GM18870 (cell line): ENCODE results near the gene ZNF688.

Experiments used
- ATAC-seq: cut with Tn5 transposase; IDR thresholded peaks from one replicate; pipeline ENCODE4 v1.9.1; 2021; ENCODE audit warnings: moderate library complexity; ENCODE audit not compliant: unreplicated experiment

The ZNF688 gene

DNA sequence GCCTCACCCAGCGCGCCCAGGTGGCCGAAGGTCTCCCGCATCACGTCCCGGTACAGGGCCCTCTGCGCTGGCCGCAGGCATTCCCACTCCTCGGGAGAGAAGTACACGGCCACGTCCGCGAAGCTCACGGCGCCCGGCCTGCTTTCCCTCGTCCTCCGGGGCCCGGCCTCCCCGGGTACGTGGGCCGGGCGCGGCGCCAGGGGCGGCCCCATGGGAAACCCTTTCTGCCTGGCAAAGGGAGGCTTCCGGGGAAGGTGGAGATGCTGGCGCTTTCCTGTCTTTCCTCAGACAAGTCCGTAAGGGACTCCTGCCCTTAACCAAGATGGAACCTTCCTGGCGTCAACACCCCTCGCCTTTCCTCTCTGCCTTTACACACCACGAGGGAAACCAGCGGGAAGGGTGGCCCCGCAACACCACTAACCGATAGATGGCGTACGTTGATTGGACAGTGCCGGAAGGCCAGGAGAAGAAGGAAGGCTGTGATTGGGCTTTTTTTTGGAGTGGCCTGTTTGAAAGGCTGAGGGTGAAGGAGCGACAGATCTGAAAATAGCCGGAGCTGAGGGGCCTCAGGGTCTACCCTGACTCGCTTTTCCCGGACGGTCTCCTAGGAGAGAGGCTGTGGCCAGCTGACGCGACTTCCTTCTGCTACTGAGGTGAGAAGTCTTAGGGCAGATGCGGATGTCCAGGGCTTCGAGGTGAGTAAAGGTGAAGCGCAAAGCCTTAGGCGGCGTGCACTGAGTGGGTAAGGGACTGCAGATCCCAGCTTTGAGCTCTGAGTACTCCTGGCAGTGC, 14.1 kb upstream of the ZNF688 start, which contains the start of gene ZNF785:
Gene ZNF785, minus strand, starts transcription at position 298 of the 792 bp plus-strand sequence. Its CDS starts 86 bp downstream, at position 212.
- ATAC-seq = peak; percentile 89

DNA sequence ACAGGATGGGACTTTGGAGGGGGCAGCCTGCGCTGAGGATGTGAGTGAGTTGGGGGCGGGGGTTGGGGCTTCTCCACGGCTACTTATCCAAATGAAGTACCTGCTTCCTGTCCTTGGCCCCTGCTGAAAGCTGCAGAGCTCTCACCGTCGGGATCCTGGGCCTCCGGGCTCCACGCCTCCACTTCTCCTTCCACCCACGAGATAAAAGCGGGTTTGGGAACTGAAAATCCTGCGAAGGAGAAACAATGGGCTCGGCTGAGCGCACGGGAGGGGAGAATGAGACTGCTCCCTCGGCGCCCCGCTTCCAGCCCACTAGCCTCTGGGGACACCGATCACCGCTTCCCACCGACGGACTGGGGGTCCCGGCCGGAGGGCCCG, 13.5 kb upstream of the ZNF688 start:
- no peak for ATAC-seq

DNA sequence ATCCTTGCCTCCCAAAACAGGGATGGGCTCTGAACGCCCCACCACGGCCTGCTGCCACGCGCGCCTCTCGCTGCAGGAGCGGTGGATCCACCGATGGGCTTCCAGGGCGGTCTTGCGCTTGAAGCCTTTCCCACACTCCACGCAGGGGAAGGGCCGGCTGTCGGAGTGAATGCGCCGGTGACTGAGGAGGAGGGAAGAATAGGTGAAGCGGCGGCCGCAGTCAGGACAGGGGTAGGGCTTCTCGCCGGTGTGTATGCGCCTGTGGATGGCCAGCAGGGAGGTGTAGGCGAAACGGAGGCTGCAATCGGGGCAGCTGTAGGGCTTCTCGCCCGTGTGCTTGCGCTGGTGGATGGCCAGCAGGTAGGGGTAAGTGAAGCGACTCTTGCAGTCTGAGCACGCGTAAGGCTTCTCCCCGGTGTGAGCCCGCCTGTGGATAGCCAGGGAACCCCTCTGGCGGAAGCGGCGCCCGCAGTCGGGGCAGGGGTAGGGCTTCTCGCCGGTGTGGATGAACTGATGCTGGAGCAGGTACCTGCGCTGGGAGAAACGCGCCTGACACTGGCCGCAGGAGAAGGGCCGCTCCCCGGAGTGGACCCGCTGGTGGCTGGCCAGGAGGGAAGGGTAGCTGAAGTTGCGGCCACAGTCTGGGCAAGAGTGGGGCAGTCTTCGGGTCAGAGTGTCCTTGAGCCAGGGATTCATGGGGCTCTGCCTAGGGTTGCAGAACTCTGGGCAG, 11.3 kb upstream of the ZNF688 start:
- no peak for ATAC-seq

DNA sequence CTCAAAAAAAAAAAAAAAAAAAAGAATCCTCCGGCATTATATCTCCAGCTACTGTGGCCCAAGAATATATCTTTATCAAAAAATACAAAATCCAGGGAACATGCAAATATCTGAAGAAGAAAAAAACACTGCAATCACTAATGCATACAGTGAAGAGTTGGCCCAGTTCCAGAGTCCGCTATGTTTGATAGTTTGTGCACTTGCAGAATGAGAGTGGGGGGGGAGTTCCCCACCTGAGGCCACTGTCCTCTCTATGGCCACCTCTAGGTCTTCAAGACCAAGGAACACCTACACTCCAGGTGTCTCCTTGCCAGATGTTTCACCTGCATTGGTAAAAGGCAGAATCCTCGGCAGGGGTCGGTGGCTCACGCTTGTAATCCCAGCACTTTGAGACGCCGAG, 9.9 kb upstream of the ZNF688 start:
- no peak for ATAC-seq

DNA sequence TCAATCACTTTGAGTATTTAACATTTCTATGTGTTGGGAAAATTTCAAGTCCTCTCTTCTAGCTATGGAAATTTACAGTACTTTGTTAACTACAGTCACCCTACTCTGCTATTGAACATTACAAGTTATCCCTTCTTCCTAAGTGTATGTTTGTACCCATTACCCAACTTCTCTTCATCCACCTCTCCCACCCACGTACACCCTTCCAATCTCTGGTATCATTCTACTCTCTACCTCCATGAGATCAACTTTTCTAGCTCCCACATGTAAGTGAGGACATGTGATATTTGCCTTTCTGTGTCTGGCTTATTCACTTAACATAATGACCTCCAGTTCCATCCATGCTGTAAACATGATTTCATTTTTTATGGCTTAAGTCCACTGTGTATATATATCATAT, 3.2 kb upstream of the ZNF688 start:
- ATAC-seq = no peak

DNA sequence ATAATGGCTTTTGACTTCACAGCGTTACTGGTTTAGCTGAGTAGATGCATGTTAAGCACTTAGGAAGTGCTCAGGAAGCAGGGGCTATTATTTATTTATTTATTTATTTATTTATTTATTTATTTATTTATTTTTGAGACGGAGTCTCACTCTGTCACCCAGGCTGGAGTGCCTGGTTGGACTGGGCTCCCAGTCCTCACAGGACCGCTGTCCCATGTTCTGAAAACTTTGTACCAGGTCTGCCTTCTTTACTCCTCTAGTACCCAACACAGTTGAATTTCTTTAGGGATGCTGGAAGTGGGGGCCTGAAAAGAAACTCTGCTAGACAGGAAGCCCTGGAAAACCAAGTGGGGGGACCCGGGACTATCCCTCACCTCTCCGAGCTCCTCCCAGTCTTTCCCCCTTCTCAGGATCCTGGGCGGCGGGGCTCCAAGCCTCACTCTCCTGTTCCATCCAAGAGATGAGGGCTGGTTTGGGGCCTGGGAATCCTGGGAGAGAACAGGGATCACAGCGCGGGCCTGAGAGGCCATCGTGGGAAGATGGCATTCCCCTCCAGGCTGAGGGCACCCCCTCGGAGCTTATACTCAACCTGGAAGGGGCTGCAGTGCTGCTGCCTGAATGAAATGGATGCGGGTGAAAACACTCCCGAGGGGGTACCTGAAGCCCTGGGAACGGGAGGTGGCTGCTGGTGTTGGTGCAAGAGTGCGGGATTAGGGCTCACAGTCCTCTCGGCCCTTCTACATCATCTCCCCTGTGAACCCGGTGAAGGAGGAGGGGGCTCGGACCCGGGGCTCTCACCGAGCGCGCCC, 674 bp downstream of the ZNF688 start:
- no peak for ATAC-seq

DNA sequence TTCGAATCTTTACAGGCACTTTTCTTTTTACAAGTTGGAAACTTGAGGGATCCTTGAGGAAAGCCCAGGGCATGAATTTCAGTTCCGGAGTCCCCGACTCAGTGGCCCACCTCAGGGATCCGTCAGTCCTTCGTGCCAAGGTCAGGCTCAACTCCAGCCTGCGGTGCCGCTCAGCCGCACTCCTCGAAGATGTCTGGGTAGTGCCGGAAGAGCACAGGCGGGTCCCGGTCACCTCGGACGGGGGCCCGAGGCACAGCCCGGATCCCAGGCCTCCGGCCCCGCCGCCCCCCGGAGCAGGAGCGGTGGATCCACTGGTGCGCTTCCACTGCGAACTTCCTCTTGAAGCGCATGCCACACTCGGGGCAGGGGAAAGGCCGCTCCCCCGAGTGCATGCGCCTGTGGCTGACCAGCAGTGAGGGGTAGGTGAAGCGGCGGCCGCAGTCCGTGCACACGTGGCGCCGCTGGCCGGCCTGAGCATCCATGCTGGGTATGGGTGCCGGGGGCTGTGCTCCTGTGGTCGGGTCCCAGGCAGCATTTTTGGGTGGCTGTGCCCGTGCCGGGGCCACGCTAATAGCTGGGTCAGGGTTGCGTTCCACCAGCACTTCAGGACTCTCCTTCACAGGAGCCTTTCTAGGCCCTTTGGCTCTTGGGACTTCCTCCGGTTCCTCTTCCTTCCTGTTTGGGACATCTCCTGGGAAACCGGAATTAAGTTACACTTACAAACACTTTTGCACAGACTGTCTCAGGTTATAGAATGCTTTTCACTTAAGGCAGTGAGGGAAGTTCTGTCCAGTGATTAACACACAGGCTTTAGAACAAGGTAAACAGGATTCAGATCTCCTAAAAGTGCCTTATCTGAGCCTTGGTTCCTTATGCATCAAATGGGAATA, 1.5 kb downstream of the ZNF688 start:
- ATAC-seq = no peak

DNA sequence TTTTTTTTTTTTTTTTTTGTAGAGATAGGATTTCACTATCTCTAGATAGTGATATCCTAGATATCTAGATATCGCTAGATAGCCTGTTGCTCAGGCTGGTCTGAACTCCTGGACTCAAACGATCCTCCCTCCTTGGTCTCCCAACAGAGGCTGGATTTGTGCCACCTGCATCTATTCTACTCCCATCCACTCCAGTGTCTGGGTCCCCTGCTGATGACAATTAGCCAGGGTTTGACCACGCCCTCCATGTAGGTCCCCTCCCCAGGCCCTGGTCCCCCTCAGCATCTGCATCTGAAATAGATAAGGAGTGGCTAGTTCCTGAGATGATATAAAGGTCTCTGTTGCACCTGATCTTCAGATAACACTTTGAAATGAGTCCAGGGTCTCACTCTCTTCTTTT, 2.2 kb downstream of the ZNF688 start:
- ATAC-seq = no peak

DNA sequence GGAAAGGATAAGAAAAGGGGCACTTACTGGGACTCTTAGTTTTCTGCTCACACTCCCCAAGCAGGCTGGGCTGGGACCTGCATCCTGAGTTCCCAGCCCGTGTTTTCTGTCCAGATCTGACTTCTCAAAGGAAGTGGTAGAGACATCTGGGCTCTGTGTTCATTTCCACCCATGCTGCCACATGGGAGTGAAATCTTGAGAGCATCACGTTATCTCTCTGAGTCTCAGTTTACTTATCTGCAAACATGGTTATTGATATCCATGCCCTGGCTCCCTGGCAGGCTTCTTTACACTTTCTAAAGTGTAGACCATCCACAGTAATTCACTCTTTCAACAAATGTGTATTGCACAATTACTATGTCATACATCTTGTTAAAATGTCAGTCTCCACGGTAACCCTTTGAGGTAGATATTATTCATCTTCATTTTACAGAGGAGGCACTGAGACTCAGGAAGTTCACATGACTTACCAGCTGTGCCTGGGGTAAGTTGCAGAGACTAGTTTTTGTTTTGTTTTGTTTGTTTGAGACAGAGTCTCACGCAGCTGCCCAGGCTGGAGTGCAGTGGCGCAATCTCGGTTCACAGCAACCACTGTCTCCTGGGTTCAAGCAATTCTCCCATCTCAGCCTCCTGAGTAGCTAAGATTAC, 3.4 kb downstream of the ZNF688 start:
- ATAC-seq = peak; percentile 51

DNA sequence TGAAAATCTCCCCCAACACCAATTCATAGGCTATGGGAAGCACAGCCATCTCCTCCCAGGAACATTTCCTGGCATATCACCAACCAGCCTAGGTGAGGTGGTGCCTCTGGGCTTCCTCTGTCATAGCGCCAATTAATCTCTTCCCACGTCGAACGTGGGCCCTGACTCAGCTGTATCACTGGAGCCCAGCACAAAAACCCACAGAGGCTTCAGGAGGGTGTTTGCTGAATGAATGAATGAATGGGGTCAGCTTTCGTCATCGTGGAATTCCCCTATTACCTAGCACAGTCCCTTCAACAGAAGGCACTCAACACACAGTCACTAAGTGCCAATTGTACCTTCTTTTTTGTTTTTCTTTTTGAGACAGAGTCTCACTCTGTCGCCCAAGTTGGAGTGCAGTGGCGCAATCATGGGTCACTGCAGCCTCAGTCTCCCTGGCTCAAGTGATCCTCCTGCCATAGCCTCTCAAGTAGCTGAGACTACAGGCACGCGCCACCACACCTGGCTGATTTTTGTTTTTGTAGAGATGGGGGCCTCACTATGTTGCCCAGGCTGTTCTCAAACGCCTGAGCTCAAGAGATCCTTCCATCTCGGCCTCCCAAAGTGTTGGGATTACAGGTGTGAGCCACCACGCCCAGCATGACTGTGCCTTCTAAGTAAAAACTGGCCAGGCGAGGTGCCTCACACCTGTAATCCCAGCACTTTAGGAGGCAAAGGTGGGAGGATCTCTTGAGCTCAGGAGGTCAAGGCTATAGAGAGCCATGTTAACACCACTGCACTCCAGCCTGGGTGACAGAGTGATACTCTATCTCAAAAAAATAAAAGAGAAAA, 4.1 kb downstream of the ZNF688 start:
- ATAC-seq = no peak

DNA sequence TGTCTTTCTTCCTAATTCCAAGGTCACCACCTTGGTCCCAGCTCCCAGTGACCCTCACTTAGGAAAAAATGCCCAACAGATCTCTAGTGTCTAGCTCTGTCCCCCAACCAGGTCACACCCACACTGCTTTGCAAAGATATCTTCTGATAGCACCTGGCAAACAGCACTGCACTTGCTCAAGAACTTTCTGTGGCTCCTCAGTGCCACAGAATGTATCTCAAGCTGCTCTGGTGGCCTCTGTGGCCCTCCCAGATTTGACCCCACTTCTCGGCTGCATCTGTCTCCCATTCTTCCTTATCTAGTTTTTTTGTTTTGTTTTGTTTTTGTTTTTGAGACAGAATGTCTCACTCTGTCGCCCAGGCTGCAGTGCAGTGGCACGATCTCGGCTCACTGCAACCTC, 5.0 kb downstream of the ZNF688 start:
- ATAC-seq = no peak

DNA sequence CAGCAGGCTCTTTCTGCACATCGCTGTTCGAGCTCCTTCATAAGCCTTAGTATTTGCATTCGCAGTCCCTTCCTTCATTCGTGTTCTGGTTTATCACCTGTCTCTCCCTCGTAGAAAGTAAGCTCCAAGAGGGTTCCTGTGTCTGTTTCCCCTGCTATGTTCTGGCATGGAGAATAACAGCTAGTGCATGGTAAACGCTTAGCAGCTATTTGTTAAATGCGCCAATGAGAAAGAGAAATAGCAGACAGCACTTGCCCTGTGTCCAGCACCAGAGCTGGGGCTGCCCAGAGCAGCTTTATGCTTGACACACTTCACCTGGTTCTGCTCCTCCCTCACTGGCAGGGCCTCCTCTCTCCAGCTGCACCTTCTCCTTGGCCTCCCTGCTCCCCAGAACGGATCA, 5.5 kb downstream of the ZNF688 start:
- ATAC-seq = no peak

DNA sequence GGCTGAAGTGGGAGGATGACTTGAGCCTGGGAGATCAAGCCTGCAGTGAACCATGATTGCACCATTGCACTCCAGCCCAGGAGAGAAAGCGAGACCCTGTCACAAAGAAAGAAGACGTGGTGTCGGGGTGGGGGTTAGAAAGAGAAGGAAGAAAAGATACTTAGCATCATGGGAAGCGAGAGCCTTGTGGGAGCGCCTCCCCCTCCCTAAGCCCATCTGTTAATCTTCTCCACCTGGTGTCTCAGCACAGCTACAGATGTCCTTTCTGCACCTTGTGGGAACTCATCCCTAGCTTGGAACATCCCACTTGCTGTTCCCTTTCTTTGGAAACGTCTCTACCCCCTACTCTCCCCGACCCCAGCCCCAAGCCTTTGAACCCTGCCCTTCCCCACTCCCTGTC, 6.0 kb downstream of the ZNF688 start:
- ATAC-seq = no peak

DNA sequence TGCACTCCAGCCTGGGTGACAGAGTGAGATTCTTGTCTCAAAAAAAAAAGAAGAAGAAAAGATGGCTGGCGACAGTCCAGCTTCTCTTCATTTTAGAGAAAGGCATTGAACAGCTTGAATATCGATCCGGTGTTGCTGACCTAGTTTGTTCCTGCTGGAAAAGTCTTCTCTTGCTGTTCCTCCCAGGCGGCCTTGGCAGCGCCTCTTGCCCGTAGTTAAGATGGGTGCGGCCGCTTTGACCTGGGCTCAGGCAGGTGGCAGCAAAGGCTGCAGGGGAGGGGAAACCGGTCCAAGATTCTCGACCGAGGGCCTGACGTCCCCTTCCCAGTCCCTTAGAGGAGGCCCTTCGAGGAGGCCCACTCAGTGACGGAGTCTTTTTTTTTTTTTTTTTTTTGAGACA, 9.5 kb downstream of the ZNF688 start:
- ATAC-seq = no peak

DNA sequence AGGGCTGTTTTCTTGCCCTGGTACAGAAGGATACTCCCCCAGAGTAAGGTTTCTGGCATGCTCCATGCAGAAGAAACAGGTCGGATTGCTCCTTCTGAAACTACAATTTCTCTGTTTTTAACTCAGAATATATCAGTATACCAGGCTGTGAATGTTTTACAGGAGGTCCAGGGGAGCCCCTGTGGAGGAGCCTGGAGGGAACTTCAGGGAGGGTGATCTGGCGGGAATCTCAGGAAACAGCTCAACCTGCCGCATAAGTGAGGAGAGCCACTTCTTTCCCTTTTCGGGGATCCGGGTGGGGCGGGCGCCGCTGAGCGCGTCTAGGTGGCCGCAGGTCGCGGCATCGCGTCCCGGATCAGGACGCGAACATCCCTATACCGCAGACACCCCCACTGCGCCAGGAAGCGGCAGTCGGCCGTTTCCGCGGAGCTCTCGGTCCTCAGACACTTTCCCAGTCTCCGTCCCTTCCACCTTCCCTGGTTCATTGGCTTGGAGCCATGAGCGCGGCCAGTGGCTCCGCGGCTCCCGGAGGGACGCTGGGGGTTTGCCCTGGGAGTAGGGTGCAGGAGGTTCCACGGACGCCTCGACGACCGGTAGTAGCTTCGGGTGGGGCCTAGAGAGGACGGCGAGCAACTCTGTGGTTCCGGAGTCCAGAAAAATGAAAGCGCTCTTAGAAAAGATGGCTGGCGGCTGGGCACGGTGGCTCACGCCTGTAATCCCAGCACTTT, 10.3 kb downstream of the ZNF688 start:
- ATAC-seq = no peak

DNA sequence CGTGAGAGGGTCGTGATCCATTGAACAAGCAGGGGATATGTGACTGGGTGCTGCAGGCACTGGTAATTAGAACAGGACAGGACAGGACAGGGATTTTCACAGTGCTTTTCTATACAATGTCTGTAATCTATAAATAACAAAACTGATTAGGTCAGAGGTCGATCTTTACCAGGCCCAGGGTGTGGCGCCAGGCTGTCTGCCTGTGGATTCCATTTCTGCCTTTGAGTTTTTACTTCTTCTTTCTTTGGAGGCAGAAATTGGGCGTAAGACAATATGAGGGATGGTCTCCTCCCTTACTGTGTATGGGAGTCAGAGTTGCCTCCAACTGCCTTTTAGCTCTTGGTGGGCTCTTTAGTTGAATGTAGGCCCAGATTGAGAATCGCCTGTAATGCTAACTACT, 11.8 kb downstream of the ZNF688 start:
- no peak for ATAC-seq

DNA sequence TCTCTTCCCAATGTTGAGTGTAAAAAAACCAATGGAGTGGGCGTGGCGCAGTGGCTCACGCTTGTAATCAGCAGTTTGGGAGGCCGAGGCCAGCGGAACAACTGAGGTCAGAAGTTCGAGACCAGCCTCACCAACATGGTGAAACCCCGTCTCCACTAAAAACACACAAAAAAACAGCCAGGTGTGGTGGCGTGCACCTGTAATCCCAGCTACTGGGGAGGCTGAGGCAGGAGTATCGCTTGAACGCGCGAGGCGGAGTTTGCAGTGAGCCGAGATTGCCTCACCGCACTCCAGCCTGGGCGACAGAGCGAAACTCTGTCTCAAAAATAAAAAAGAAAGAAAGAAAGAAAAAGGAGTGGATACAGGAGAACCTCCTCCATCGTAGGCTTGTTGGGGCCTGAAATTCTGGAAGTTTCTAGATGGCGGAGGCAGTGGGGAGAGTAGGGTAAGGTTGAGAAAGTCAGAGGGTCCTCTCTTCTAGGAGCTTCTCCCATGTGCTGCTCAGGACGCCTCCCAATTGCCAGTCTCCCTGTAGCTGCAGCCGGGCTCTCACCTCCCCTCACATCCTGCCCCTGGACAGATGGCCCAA, 12.6 kb downstream of the ZNF688 start:
- ATAC-seq = no peak
